Upper lobe of left lung (tissue), 6 donors: ENCODE data around the gene HPS1. TPM values are rescaled to one million over a fixed set of nuclear protein-coding genes. Genes with fewer than 3 reads are reported as not detected.

Experiments
- ATAC-seq, 2 donors: fragments of 200-7000 bp; cut with Tn5 transposase; one replicate each; pipeline ENCODE4 v1.9.1; 2022; ENCODE audit warnings: mild to moderate bottlenecking in 2 of 2, moderate library complexity in 2 of 2; ENCODE audit not compliant: low FRiP score in 2 of 2
- DNase-seq, 2 donors: peaks; one replicate each; pipeline ENCODE4 v3.0.0-alpha.2; 2019 to 2020
- H3K27ac ChIP-seq, 4 donors: fragments of 200-600 bp; sonication (generic); one replicate each; pipeline ENCODE4 v1.5.1; 2016 to 2019
- H3K27me3 ChIP-seq, 4 donors: fragments of 200-600 bp; sonication (generic); one replicate each; pipeline ENCODE4 v1.5.1; 2017 to 2019
- H3K36me3 ChIP-seq, 4 donors: fragments of 200-600 bp; sonication (generic); one replicate each; pipeline ENCODE4 v1.5.1; 2016 to 2019
- H3K4me1 ChIP-seq, 4 donors: fragments of 200-600 bp; sonication (generic); one replicate each; pipeline ENCODE4 v1.5.1; 2018 to 2019
- H3K4me3 ChIP-seq, 4 donors: fragments of 200-600 bp; sonication (generic); one replicate each; pipeline ENCODE4 v1.5.1; 2017 to 2019; ENCODE audit warnings: mild to moderate bottlenecking in 2 of 4, moderate library complexity in 1 of 4
- H3K9me3 ChIP-seq, 4 donors: fragments of 200-600 bp; sonication (generic); one replicate each; pipeline ENCODE4 v1.5.1; 2018 to 2019
- EP300 ChIP-seq, 4 donors: sonication (generic); formaldehyde crosslinking; IDR thresholded peaks; one replicate each; pipeline ENCODE4 v1.5.1; 2017; ENCODE audit warnings: antibody characterized with exemption in 4 of 4, control low read depth in 2 of 4
- POLR2A ChIP-seq, 4 donors: fragments of 450-650 bp; IDR thresholded peaks; one replicate each; pipeline ENCODE4 v1.5.1; 2016 to 2017; ENCODE audit warnings: antibody characterized with exemption in 4 of 4, mild to moderate bottlenecking in 2 of 4
- POLR2AphosphoS5 ChIP-seq, 2 donors: sonication (generic); formaldehyde crosslinking; IDR thresholded peaks; one replicate each; pipeline ENCODE4 v1.5.1; 2017; ENCODE audit warnings: antibody characterized with exemption in 2 of 2
- WGBS, 2 donors: methylation state at CpG; one replicate each; pipeline ENCODE4 v1.1.5; 2017 to 2018; 5-methylcytosine and 5-hydroxymethylcytosine counted together
- total RNA-seq, 6 donors: library from RNA; depleted of rRNA in 4 of 6; stranded (reverse); fragments of >200 nt in 4 of 6; gene quantifications; one replicate each; pipeline versions ENCODE4 v1.1.0 to v1.2.1, GENCODE V29; 2016 to 2021
- TF ChIP-seq, protein P1 (sequence below), 6 experiments: fragments of 450-650 bp in 4 of 6; fragments of 200-600 bp in 2 of 6; sonication (generic) in 2 of 6; IDR thresholded peaks; one replicate each; pipeline ENCODE4 v1.5.1; 2016 to 2019; ENCODE audit warnings: antibody characterized with exemption in 6 of 6
- donor health status: DM: no; HTN: no; CAD: no; lungs with moderate emphysema.
- donor health status: DM: no; HTN: yes; CAD: no; lungs with severe emphysema.

The HPS1 gene
- total RNA-seq, 6 donors from 2014 or later: 45.8 to 103 (median 87.0) TPM

DNA sequence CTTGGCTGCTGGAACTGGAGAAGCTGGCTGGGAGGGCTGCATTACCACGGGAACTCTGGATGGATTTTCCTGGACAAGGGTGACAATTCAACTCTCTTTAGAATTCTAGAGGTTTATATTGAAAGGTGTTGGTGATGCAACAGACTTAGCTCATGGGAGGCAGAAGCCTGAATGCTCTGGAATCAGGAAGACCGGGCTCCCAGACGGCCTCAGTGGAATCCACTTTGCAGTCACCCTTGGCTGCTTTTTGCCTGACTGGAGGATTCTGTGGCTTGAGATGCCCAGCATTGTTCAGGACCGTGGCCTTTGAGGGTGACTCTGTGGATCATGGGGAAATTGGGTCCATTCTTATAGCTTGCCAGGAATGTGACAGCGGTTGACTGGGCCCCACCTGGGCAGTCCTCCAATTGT lies 64.0 kb downstream of the HPS1 start:
- Histone ChIP-seq H3K4me3 (no peak overlapping the region), H3K27ac (no peak overlapping the region), H3K4me1 (no peaks in the 10 kb centered on the region), H3K36me3 (peaks cover 0 to 22% (median 8%) of the 10 kb centered on the region in 4 donors), H3K27me3 (no peaks in the 10 kb centered on the region), H3K9me3 (no peaks in the 10 kb centered on the region)
- no peak for DNase-seq
- no peak for TF ChIP-seq EP300 (IDR thresholded peaks at IDR 0.05)
- no peak for TF ChIP-seq POLR2AphosphoS5 (IDR thresholded peaks at IDR 0.05)
- TF ChIP-seq, protein P1, sequence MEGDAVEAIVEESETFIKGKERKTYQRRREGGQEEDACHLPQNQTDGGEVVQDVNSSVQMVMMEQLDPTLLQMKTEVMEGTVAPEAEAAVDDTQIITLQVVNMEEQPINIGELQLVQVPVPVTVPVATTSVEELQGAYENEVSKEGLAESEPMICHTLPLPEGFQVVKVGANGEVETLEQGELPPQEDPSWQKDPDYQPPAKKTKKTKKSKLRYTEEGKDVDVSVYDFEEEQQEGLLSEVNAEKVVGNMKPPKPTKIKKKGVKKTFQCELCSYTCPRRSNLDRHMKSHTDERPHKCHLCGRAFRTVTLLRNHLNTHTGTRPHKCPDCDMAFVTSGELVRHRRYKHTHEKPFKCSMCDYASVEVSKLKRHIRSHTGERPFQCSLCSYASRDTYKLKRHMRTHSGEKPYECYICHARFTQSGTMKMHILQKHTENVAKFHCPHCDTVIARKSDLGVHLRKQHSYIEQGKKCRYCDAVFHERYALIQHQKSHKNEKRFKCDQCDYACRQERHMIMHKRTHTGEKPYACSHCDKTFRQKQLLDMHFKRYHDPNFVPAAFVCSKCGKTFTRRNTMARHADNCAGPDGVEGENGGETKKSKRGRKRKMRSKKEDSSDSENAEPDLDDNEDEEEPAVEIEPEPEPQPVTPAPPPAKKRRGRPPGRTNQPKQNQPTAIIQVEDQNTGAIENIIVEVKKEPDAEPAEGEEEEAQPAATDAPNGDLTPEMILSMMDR (IDR thresholded peaks at IDR 0.05): no peak
- no peak for TF ChIP-seq POLR2A (IDR thresholded peaks at IDR 0.05)
- no peak for ATAC-seq
- 74 to 85% methylated on average over 5 of the region's 5 CpGs for WGBS, 2 donors

DNA sequence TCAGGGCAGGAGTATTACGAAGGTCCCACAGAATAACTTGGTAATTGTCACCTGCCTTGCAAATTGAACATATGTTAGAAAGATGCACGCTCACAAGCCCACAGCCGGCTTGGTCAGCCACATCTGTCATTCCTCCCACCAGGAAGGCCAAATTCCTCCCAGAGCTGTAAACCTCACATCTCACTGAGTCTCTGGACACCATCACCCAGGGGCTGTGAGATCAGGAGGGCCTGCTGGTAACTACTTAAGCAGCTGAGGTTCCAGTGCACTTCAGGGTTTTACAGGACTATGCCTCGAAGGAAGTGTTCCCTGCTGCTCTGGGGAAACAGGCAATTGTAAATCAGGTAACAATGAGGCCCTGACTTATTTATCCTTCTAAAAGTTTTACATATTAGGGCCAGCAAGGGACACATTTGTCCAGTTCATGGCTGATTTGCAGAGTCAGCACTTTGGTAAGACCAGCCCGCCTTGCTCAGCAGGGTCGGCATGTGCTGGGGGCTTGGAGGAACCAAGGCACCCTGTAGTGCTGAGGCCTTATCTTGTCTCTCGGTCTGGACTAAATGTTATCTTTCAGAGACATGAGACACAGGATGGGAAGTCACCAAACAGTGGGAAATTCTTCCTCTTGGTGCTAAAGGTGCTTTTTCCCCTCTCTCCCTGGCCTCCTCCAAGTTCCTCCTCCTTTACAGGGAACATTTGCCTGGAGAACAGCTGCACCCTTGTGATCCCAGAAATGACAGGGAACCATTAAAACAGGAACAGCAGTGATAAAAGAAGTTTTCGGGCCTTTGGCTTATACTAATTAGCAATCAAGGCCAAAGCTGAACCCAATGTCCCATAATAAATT lies 66.0 kb downstream of the HPS1 start:
- Histone ChIP-seq H3K4me3 (no peak overlapping the region), H3K27me3 (no peaks in the 10 kb centered on the region), H3K36me3 (peaks cover 0 to 17% (median 8%) of the 10 kb centered on the region in 4 donors), H3K4me1 (no peaks in the 10 kb centered on the region), H3K27ac (no peak overlapping the region), H3K9me3 (peaks cover 0 to 3% (median 0%) of the 10 kb centered on the region in 4 donors)
- TF ChIP-seq POLR2AphosphoS5 (IDR thresholded peaks at IDR 0.05): no peak
- no peak for TF ChIP-seq EP300 (IDR thresholded peaks at IDR 0.05)
- TF ChIP-seq, protein P1 (IDR thresholded peaks at IDR 0.05): no peak
- TF ChIP-seq POLR2A (IDR thresholded peaks at IDR 0.05): no peak
- 89 to 92% methylated on average over 7 to 8 of the region's 8 CpGs for WGBS, 2 donors
- ATAC-seq: no peak
- no peak for DNase-seq

DNA sequence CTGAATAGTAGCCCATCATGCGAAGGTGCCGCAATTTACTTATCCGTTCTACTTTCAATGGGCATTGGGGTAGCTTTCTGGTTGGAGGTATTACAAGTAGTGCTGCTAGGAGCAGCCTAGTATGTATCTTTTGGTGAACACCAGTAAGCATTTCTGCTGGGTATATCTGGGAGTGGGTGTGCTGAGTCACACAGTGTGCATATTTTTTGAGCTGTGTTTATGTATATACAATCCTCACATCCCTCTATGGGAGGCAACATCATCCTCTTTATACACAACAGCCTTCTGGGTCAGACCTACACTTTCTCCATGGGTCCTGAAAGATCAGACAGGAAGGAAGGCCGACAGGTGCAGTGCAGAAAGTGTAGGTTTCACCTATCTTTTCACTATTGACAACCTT lies 68.0 kb downstream of the HPS1 start:
- Histone ChIP-seq H3K4me1 (no peaks in the 10 kb centered on the region), H3K27ac (no peak overlapping the region), H3K9me3 (peaks cover 0 to 3% (median 0%) of the 10 kb centered on the region in 4 donors), H3K27me3 (no peaks in the 10 kb centered on the region), H3K36me3 (peaks cover 0 to 5% (median 1%) of the 10 kb centered on the region in 4 donors), H3K4me3 (no peak overlapping the region)
- 93 to 95% methylated on average over 4 of the region's 4 CpGs for WGBS, 2 donors
- no peak for DNase-seq
- no peak for ATAC-seq
- TF ChIP-seq POLR2AphosphoS5 (IDR thresholded peaks at IDR 0.05) (no peak), POLR2A (IDR thresholded peaks at IDR 0.05) (no peak), EP300 (IDR thresholded peaks at IDR 0.05) (no peak)
- TF ChIP-seq, protein P1 (IDR thresholded peaks at IDR 0.05): no peak

DNA sequence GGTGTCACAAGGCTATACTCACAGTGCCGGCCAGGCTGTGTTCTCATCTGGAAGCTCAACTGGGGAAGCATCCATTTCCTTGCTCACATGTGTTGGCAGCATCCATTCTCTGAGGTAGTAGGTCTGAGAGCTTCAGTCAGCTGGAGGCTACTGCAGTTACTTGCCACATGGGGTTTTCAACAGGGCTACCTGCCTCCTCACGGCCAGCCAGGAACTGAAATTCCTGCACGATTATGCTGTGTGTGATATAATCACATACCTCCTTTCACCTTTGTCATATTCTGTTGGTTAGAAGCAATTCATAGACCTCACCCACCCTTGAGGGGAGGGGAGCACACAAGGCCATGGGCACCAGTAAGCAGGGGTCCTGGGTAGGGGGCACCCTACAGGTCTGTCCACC lies 69.2 kb downstream of the HPS1 start:
- H3K9me3 ChIP-seq: peaks cover 0 to 3% (median 0%) of the 10 kb centered on the region in 4 donors
- no peak overlapping the region for H3K27ac ChIP-seq
- TF ChIP-seq EP300 (IDR thresholded peaks at IDR 0.05) (no peak), POLR2AphosphoS5 (IDR thresholded peaks at IDR 0.05) (no peak), POLR2A (IDR thresholded peaks at IDR 0.05) (no peak)
- TF ChIP-seq, protein P1 (IDR thresholded peaks at IDR 0.05): no peak
- no peak for ATAC-seq
- no peak overlapping the region for H3K4me3 ChIP-seq
- DNase-seq: no peak
- H3K36me3 ChIP-seq: no peaks in the 10 kb centered on the region
- no peaks in the 10 kb centered on the region for H3K4me1 ChIP-seq
- no peaks in the 10 kb centered on the region for H3K27me3 ChIP-seq
- 95 to 97% methylated on average over 3 of the region's 3 CpGs for WGBS, 2 donors
